ENCODE results near the gene SYTL2. TPM values are rescaled to one million over a fixed set of nuclear protein-coding genes. Genes with fewer than 3 reads are reported as not detected.
"Not testable (repeated sequence)": the region's sequence is repeated elsewhere in the genome, so short reads cannot be mapped to it uniquely, and the experiment has no call there.

SYTL2 gene
- total RNA-seq, 2 donors from 2014 or later = 10.5 to 12.1 TPM

DNA sequence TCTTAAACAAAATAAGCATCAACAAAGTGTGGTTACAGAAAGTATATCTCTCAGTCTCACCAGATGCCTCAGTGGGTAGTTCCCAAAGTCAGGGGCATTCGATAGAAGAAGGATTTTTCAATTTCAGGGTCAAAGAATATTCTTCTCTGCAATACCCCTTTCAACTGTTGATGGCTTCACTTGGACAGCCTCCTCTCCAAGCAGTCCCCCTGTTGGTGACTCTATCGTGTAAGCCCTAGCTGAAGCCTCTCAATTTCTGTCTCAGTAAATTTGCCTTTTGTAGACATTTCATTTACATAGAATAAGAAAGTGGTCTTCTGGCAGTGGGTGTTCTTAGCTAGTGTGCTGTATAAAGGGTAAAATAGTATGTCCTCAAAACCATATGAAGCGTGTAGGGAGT, 33.0 kb upstream of the SYTL2 start:
- Mint-ChIP-seq H3K4me1 (peaks cover 8% of the 10 kb centered on the region), H3K27me3 (no peaks in the 10 kb centered on the region), H3K36me3 (ENCODE audit: low read depth) (no peaks in the 10 kb centered on the region), H3K9me3 (no peaks in the 10 kb centered on the region), H3K4me3 (no peak overlapping the region), H3K27ac (peak overlapping the region; percentile 46)
- ATAC-seq (replicated peaks) = no peak

DNA sequence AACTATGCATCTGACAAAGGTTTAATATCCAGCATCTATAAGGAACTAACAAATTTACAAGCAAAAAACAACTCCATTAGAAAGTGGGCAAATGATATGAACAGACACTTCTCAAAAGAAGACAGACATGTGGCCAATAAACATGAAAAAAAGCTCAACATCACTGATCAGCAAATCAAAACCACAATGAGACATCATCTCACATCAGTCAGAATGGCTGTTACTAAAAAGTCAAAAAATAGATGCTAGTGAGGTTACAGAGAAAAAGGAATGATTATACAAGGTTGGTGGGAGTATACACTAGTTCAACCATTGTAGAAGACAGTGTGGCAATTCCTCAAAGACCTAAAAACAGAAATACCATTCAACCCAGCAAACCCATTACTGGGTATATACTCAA, 30.0 kb upstream of the SYTL2 start:
- not testable (repeated sequence) for ATAC-seq (replicated peaks); H3K9me3 Mint-ChIP-seq; H3K27me3 Mint-ChIP-seq; H3K36me3 Mint-ChIP-seq (ENCODE audit: low read depth); H3K4me1 Mint-ChIP-seq; H3K4me3 Mint-ChIP-seq; H3K27ac Mint-ChIP-seq

DNA sequence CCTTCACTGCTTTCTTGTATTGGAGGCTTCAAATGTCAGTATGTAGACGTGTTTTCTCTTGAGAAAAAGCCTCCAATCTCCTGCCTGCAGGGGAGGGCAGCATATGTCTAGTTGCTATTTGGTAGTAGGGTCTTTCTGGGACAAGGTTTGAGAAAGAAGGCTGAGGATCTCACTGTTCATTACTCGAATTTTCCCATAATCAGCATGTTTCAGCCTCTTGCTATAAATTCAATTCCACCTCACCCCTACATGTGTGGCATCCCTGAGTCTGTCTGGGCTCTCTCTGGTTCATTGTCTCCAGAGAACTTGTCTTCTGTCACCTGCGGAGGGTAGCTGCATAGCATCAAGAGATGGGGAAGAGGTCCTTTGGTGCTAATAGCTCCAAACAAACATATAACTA, 24.8 kb upstream of the SYTL2 start:
- no peaks in the 10 kb centered on the region for H3K27me3 Mint-ChIP-seq
- peaks cover 3% of the 10 kb centered on the region for H3K9me3 Mint-ChIP-seq
- H3K27ac Mint-ChIP-seq = no peak overlapping the region
- no peak for ATAC-seq (replicated peaks)
- H3K4me3 Mint-ChIP-seq = no peak overlapping the region
- H3K36me3 Mint-ChIP-seq (ENCODE audit: low read depth) = no peaks in the 10 kb centered on the region
- no peaks in the 10 kb centered on the region for H3K4me1 Mint-ChIP-seq

DNA sequence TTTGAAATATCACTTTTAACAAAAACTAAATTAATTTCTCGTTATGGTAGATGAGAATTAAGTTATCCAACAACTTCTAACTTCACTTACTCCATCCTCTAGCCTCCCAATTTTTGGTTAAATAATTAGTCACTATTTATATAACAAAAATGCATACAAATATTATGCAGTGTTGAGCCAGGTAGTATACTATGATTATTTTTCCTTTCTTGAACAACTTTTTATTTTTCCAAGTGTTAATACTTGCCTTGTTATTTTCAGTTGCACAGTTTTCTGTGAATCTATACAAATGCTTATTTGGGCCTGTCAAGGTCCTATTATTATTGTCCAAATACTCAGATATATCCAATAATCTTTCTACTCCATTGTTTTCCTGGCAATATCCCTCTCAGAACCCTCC, 24.3 kb upstream of the SYTL2 start:
- no peak overlapping the region for H3K4me3 Mint-ChIP-seq
- no peaks in the 10 kb centered on the region for H3K4me1 Mint-ChIP-seq
- H3K27me3 Mint-ChIP-seq = no peaks in the 10 kb centered on the region
- peaks cover 3% of the 10 kb centered on the region for H3K9me3 Mint-ChIP-seq
- H3K27ac Mint-ChIP-seq = no peak overlapping the region
- H3K36me3 Mint-ChIP-seq (ENCODE audit: low read depth) = no peaks in the 10 kb centered on the region
- ATAC-seq (replicated peaks) = no peak

DNA sequence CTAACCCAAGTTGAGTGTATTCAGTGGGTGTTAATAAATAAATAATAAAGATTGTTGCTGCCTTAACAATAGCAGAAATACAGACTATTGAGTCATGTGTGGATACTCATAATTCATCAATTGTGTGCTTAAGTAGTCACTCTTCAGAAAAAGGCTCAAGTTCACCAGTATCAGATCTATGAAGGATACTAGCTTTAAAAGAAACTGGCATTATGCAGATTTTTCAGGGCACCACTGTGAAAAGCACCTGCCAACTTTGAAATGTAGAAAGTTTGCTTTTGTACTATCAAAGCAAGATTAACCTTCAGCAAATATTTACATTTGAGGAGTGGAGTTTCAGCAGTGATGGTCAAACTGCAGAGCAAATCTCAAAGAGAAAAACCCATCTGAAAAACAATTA, 20.1 kb upstream of the SYTL2 start:
- H3K4me1 Mint-ChIP-seq = peaks cover 14% of the 10 kb centered on the region
- H3K27ac Mint-ChIP-seq = no peak overlapping the region
- ATAC-seq (replicated peaks) = no peak
- H3K36me3 Mint-ChIP-seq (ENCODE audit: low read depth) = no peaks in the 10 kb centered on the region
- H3K4me3 Mint-ChIP-seq = no peak overlapping the region
- H3K27me3 Mint-ChIP-seq = no peaks in the 10 kb centered on the region
- H3K9me3 Mint-ChIP-seq = peaks cover under 1% of the 10 kb centered on the region

DNA sequence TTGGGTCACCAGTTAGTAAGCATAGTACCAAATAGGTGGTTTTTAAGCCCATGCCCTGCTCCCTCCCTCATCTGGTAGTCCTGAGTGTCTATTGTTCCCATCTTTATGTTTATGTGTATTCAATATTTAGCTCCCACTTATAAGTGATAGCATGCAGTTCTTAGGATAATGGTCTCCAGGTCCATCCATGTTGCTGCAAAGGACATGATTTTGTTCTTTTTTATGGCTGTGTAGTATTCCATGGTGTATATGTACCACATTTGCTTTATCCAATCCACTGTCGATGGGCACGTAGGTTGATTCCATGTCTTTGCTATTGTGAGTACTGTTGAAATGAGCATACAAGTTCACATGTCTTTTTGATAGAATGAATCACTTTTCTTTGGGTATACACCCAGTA, 18.2 kb upstream of the SYTL2 start:
- H3K27me3 Mint-ChIP-seq = no peaks in the 10 kb centered on the region
- peaks cover 16% of the 10 kb centered on the region for H3K4me1 Mint-ChIP-seq
- H3K36me3 Mint-ChIP-seq (ENCODE audit: low read depth) = no peaks in the 10 kb centered on the region
- H3K4me3 Mint-ChIP-seq = no peak overlapping the region
- H3K9me3 Mint-ChIP-seq = no peaks in the 10 kb centered on the region
- no peak overlapping the region for H3K27ac Mint-ChIP-seq
- no peak for ATAC-seq (replicated peaks)

DNA sequence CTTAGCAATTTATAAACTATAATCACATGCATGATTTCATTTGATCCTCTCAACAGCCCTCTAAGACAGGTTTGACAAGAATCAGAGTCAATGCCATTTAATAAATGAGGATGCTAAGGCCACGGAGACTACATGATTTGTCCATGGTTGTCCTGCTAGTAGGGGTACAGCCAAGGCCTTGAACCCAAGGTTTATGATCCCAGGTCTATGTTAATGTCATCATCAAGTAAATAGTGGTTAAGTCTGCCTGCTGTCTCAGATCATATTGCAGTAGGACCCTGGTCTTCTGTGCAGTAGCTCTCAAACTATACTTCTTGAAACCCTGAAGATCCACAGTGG, 17.7 kb upstream of the SYTL2 start:
- no peaks in the 10 kb centered on the region for H3K9me3 Mint-ChIP-seq
- H3K36me3 Mint-ChIP-seq (ENCODE audit: low read depth) = no peaks in the 10 kb centered on the region
- H3K27me3 Mint-ChIP-seq = no peaks in the 10 kb centered on the region
- H3K4me3 Mint-ChIP-seq = no peak overlapping the region
- peaks cover 22% of the 10 kb centered on the region for H3K4me1 Mint-ChIP-seq
- peak overlapping the region; percentile 25 for H3K27ac Mint-ChIP-seq
- no peak for ATAC-seq (replicated peaks)

DNA sequence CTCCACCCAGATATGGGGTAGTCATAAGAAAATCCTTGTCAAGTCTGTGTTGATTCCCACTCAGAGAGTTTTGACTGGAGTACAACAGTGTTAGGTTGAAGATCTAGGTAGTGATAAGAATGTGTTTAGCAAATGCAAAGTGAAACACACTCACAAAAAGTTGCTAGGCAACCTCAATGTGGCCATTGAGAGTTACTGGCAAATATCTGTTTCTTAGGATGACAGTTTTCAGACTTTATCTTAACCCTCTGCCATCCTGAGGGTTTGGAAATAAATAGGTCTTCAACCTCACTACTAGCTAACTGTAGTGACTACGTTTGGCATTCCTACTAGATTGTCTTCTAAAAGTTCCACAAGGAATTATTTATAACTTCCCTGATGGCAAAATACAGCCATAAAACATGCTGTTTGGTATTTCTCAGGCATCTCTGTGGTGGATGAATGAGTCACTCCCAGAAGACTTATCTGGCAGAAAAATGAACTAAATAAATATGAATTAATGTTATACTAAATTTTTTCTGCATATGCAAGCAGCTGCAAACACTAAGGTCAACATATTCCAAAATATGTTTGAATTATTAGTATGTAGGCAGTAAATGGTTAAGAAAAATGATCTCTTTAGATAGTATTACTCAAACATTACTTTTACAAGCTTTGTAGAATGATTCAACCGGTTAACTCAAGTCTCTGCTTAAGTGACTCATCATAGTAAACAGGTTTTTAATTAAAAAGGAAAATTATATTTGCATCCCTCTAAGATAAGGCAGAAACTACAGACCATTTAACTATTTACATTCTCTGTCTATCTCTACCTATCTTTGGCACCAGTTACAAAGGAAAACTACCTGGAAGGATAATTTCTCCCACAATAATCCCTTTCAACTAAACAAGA, 17.1 kb upstream of the SYTL2 start:
- Mint-ChIP-seq H3K4me1 (peaks cover 25% of the 10 kb centered on the region), H3K27ac (peak overlapping the region; percentile 93), H3K9me3 (no peaks in the 10 kb centered on the region), H3K27me3 (no peaks in the 10 kb centered on the region), H3K36me3 (ENCODE audit: low read depth) (no peaks in the 10 kb centered on the region), H3K4me3 (peak overlapping the region; percentile 64)
- ATAC-seq (replicated peaks) = peak; percentile 67

DNA sequence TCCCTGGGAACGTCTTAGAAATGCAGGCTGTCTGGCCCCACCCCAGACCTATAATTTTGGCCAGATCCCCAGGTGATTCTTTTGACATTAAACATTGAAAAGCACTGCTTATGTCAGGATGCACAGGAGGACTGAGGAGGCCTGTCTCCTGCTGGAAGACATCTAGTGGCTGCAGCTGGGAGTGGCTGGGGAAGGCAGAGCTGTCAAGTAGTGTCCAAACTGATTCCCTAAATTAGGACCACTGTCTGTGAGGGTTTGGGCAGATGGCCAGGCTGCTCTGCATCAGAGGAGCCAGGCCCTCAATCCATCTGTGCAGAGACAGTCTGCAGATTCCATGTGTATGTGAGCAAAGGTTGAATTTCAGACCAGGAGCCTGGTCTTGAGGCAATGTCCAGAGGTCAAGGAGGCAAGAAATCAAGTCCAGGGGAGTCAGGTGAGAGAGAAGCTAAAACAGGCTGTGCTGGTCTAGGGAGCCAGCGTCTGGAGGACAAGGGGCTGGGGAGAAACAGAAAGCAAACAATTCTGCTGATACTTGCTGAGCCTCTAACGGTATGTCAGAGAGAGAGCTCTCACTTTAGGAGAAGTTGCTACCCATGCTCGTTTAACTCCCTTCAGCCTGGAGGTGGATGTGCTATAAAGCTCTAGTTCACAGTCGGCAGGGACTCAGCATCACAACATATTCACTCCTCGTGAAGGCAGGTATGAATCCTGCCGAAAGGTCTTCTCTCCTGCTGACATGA, 15.3 kb upstream of the SYTL2 start:
- Mint-ChIP-seq H3K4me3 (peak overlapping the region; percentile 64), H3K27me3 (no peaks in the 10 kb centered on the region), H3K4me1 (peaks cover 34% of the 10 kb centered on the region), H3K27ac (peak overlapping the region; percentile 93), H3K9me3 (no peaks in the 10 kb centered on the region), H3K36me3 (ENCODE audit: low read depth) (no peaks in the 10 kb centered on the region)
- no peak for ATAC-seq (replicated peaks)

DNA sequence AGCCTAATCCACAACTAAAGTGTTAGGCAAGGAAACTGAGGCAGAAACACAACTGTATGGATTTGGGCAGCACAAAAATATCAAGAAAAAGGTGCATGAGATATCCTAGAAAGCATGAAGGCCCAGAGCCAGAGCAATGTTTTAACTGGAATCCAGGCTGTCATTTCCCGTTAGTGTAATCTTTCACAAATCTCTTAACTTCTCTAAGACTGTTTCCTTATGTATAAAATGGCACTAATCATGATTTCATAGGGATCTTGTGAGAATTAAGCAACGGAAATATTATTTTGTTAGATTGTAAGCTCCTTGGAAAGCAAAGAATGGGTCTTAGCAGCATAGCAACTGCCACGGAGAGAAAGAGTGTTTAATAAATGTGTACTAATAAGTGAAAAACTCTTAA, 14.7 kb upstream of the SYTL2 start:
- no peaks in the 10 kb centered on the region for H3K9me3 Mint-ChIP-seq
- H3K27ac Mint-ChIP-seq = peak overlapping the region; percentile 93
- ATAC-seq (replicated peaks) = no peak
- H3K27me3 Mint-ChIP-seq = no peaks in the 10 kb centered on the region
- H3K4me3 Mint-ChIP-seq = peak overlapping the region; percentile 64
- H3K4me1 Mint-ChIP-seq = peaks cover 37% of the 10 kb centered on the region
- no peaks in the 10 kb centered on the region for H3K36me3 Mint-ChIP-seq (ENCODE audit: low read depth)

DNA sequence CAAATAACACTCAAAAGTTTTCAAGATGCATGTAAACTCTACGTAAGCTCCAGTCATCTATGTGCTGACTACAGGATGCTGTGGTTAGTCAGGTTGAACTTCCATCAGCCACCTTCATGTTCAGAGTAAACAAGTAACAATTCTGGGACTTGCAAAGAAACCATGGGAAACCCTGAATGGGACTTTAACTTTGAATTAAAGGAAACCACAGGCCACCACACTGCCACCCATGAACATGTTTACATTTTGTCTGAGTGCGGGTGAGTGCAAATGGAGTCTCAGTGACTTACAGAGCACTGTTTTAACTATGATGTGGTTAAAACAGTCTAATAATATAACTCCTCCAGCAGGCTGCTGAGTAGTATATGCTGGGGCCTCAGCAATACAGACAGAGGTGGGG, 12.9 kb upstream of the SYTL2 start:
- peak overlapping the region; percentile 84 for H3K27ac Mint-ChIP-seq
- no peaks in the 10 kb centered on the region for H3K36me3 Mint-ChIP-seq (ENCODE audit: low read depth)
- peak; percentile 75 for ATAC-seq (replicated peaks)
- H3K9me3 Mint-ChIP-seq = no peaks in the 10 kb centered on the region
- peak overlapping the region; percentile 64 for H3K4me3 Mint-ChIP-seq
- H3K27me3 Mint-ChIP-seq = no peaks in the 10 kb centered on the region
- H3K4me1 Mint-ChIP-seq = peaks cover 37% of the 10 kb centered on the region

DNA sequence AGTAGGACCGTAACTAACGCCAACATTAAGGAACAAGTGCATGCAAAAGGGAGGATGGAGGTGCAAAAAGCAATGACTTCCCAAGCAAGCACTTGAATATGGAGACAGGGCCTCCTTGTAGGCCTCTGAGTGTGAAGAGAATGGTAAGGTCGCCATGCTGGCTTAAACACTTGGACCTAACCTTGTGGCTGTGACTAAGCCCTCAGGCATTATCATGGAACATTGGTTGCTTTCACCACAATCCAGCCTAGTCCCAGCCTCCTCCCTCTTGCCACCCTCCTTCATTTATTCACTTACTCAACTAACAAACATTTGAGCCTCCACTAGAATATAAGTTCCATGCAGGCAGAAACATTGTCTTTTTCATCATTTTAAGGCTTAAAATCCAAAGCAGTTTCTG, 11.9 kb upstream of the SYTL2 start:
- ATAC-seq (replicated peaks) = no peak
- H3K27me3 Mint-ChIP-seq = no peaks in the 10 kb centered on the region
- H3K9me3 Mint-ChIP-seq = no peaks in the 10 kb centered on the region
- no peak overlapping the region for H3K4me3 Mint-ChIP-seq
- no peaks in the 10 kb centered on the region for H3K36me3 Mint-ChIP-seq (ENCODE audit: low read depth)
- H3K27ac Mint-ChIP-seq = peak overlapping the region; percentile 15
- H3K4me1 Mint-ChIP-seq = peaks cover 37% of the 10 kb centered on the region

DNA sequence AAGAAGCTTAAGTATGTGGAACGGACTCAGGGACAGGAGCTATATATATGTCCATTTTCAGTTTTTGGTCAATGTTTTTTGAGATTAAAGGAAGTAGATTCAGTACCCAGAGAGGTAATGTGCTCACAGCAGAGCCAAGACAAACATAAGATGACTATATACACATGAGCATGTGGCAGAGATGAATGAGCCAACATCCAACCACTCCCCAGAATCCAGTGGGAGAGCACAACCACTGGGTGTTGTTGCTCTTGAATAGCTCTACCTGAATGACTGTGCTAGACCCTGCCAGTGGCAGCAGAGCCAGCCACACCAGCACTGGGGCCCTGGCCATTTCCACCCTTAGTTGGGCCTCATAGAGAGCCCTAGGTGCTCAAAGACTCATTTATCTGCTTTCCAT, 10.7 kb upstream of the SYTL2 start:
- no peak overlapping the region for H3K4me3 Mint-ChIP-seq
- peaks cover 29% of the 10 kb centered on the region for H3K4me1 Mint-ChIP-seq
- no peaks in the 10 kb centered on the region for H3K36me3 Mint-ChIP-seq (ENCODE audit: low read depth)
- H3K27ac Mint-ChIP-seq = no peak overlapping the region
- peak; percentile 28 for ATAC-seq (replicated peaks)
- no peaks in the 10 kb centered on the region for H3K9me3 Mint-ChIP-seq
- H3K27me3 Mint-ChIP-seq = no peaks in the 10 kb centered on the region

DNA sequence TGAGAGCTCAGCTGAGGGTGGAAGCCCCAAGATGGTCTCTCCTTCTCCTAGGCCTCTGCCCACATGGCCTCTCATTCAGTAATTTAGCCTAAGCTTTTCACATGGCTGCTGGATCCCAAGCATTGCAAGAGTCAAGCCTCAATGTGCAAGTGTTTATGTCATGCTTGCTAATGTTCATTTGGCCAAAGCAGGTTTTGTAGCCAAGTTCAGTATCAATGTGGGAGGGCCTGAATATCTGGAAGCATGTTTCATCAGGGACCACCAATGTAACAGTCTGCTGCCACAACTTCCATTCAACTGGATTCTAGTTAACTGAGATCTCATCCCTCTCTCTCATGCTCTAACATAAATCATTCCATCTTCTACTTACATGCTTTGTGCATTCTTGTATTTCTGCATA, 8.5 kb upstream of the SYTL2 start:
- H3K27me3 Mint-ChIP-seq = no peaks in the 10 kb centered on the region
- peaks cover 23% of the 10 kb centered on the region for H3K4me1 Mint-ChIP-seq
- no peak overlapping the region for H3K4me3 Mint-ChIP-seq
- no peaks in the 10 kb centered on the region for H3K36me3 Mint-ChIP-seq (ENCODE audit: low read depth)
- H3K27ac Mint-ChIP-seq = no peak overlapping the region
- ATAC-seq (replicated peaks) = no peak
- H3K9me3 Mint-ChIP-seq = no peaks in the 10 kb centered on the region

DNA sequence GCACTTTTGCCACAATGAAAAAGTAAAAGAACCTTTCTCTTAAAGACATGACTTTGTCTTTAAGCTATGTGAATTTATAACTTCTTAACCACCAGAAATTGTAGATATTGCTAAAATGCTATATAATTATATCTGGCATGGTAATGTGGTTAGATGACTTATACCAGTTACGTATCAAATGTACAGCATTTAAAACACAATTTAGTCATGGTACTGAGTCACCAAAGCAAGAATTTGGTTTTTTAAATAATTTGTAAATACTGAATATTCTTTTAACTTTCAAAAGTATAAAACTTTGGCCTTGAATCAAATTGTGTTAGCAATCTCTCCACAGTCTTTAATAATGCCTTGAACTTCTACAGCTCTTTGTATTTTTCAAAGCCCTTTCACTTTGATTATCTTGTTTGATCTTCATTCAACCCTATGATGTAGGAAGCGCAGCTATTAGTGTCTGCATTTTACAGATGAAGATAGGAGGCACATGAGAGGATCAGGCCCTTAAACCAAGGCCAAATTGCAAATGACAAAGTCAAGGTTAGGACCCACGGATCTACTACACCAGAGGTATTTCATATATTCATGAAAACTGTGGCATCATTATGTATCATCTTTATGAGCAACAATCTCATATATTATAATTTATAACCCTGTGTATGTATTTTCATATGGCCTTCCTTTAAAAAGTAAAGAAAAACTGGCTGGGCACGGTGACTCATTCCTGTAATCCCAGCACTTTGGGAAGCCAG, 4.4 kb upstream of the SYTL2 start:
- Mint-ChIP-seq H3K4me3 (no peak overlapping the region), H3K9me3 (no peaks in the 10 kb centered on the region), H3K36me3 (ENCODE audit: low read depth) (no peaks in the 10 kb centered on the region), H3K4me1 (peaks cover 6% of the 10 kb centered on the region), H3K27ac (no peak overlapping the region), H3K27me3 (no peaks in the 10 kb centered on the region)
- no peak for ATAC-seq (replicated peaks)

Data from activated T-helper 17 cell treated with anti-CD3 and anti-CD28 coated beads, Interleukin-2, amount 50 U/mL, for 72 hours (primary cell).